Measurements from ENCODE around the gene ZNF550.

The ZNF550 gene

GRCh38 chr19:57559404-57560025, at the start of gene ZNF550:
TSS of gene ZNF550 (minus strand) at chr19:57559863. CDS start at chr19:57559682, 181 bp downstream.
- DNase-seq, result peak; percentile 85

- no peak for DNase-seq
Measured at GRCh38 chr19:57606931-57607330, 47.3 kb upstream of the ZNF550 start.

GRCh38 chr19:57599761-57600383, 40.2 kb upstream of the ZNF550 start, which contains the start of gene ZNF530:
TSS of gene ZNF530 (plus strand) at chr19:57599885. CDS start at chr19:57604346, 4,461 bp downstream.
- peak; percentile 93 for DNase-seq

- DNase-seq, result no peak
Measured at GRCh38 chr19:57599377-57599760, 39.7 kb upstream of the ZNF550 start.

GRCh38 chr19:57587529-57587928, 27.9 kb upstream of the ZNF550 start:
- no peak for DNase-seq

GRCh38 chr19:57583521-57584416, 24.1 kb upstream of the ZNF550 start, which contains the start of gene ZIK1:
TSS of gene ZIK1 (plus strand) at chr19:57584145. CDS start at chr19:57584357, 212 bp downstream.
- DNase-seq, result peak; percentile 84

GRCh38 chr19:57583104-57583520, 23.4 kb upstream of the ZNF550 start:
- DNase-seq, result no peak

- peak; percentile 99 for DNase-seq
Measured at GRCh38 chr19:57578487-57579205, 19.0 kb upstream of the ZNF550 start, which contains the start of gene ZNF416. TSS of gene ZNF416 (minus strand) at chr19:57578911. CDS start at chr19:57578704, 207 bp downstream.

GRCh38 chr19:57576661-57577060, 17.0 kb upstream of the ZNF550 start:
- DNase-seq, result no peak

- DNase-seq, result no peak
Measured at GRCh38 chr19:57572415-57572947, 12.8 kb upstream of the ZNF550 start.

GRCh38 chr19:57570707-57571106, 11.0 kb upstream of the ZNF550 start:
- DNase-seq, result no peak

- DNase-seq, result peak; percentile 7
Measured at GRCh38 chr19:57566396-57567265, 7.0 kb upstream of the ZNF550 start.

GRCh38 chr19:57563547-57563946, 3.9 kb upstream of the ZNF550 start:
- no peak for DNase-seq

- DNase-seq, result no peak
Measured at GRCh38 chr19:57560049-57560491, 407 bp upstream of the ZNF550 start.

GRCh38 chr19:57559008-57559403, 657 bp downstream of the ZNF550 start:
- no peak for DNase-seq

GRCh38 chr19:57558525-57558924, 1.1 kb downstream of the ZNF550 start:
- DNase-seq, result no peak

GRCh38 chr19:57557659-57558058, 2.0 kb downstream of the ZNF550 start:
- no peak for DNase-seq

GRCh38 chr19:57552432-57552831, 7.2 kb downstream of the ZNF550 start:
- no peak for DNase-seq

- DNase-seq, result no peak
Measured at GRCh38 chr19:57546513-57546912, 13.2 kb downstream of the ZNF550 start.

- DNase-seq, result no peak
Measured at GRCh38 chr19:57537953-57538547, 21.6 kb downstream of the ZNF550 start.

Measured in NCI-H1105 treated with DMSO at 0.1 percent for 48 hours (cell line).